SU-DHL-6 (cell line): ENCODE measurements around the gene SH3PXD2B.

Experiments used
- H2AFZ ChIP-seq: fragments of 200-600 bp; sonication (generic); 2 replicates; pipeline ENCODE4 v1.6.1; 2014; ENCODE audit warnings: low read depth, mild to moderate bottlenecking, moderate library complexity, mixed read lengths, antibody characterized with exemption, low read length; ENCODE audit not compliant: severe bottlenecking
- H3F3A ChIP-seq: fragments of 200-600 bp; shearing (Covaris generic); 2 replicates; pipeline ENCODE4 v1.6.0; 2016; ENCODE audit warnings: antibody characterized with exemption, mild to moderate bottlenecking; ENCODE audit not compliant: insufficient read depth
- H3K27ac ChIP-seq: fragments of 200-600 bp; sonication (generic); 2 replicates; pipeline ENCODE4 v1.5.1; 2016; ENCODE audit warnings: low read depth, mild to moderate bottlenecking, low read length, moderate library complexity, mixed read lengths
- H3K27me3 ChIP-seq: fragments of 200-600 bp; sonication (generic), shearing (Covaris generic); 2 replicates; pipeline ENCODE4 v1.6.0; 2014; ENCODE audit warnings: mild to moderate bottlenecking, low read length
- H3K36me3 ChIP-seq: fragments of 200-600 bp; sonication (generic); 2 replicates; pipeline ENCODE4 v1.6.1; 2014; ENCODE audit warnings: mild to moderate bottlenecking, low read length, mixed read lengths
- H3K4me2 ChIP-seq: fragments of 300-600, 200-600 bp; shearing (Covaris generic), sonication (generic); 2 replicates; pipeline ENCODE4 v1.6.0; 2014; ENCODE audit warnings: low read length, low read depth, mild to moderate bottlenecking; ENCODE audit not compliant: poor library complexity, severe bottlenecking
- H3K4me3 ChIP-seq: fragments of 200-600 bp; sonication (generic); 2 replicates; pipeline ENCODE4 v1.5.1; 2014; ENCODE audit warnings: antibody characterized with exemption, low read length, mild to moderate bottlenecking, mixed read lengths; ENCODE audit not compliant: insufficient read depth, poor library complexity, severe bottlenecking
- H3K79me2 ChIP-seq: fragments of 200-600 bp; sonication (generic); 2 replicates; pipeline ENCODE4 v1.6.1; 2014; ENCODE audit warnings: mild to moderate bottlenecking, low read length, moderate library complexity; ENCODE audit not compliant: insufficient read depth
- H3K9ac ChIP-seq: fragments of 200-600 bp; sonication (generic); 2 replicates; pipeline ENCODE4 v1.7.0; 2014; ENCODE audit warnings: mild to moderate bottlenecking, low read length
- H3K9me2 ChIP-seq: fragments of 200-600 bp; sonication (generic); replicated peaks from 2 replicates; pipeline ENCODE4 v1.6.1; 2014; ENCODE audit warnings: low read length; ENCODE audit not compliant: insufficient read depth
- H3K9me3 ChIP-seq: fragments of 200-600 bp; sonication (generic); 2 replicates; pipeline ENCODE4 v1.6.1; 2014; ENCODE audit warnings: low read length, mixed read lengths; ENCODE audit not compliant: insufficient read depth
- H4K20me1 ChIP-seq: fragments of 200-600 bp; sonication (generic); 2 replicates; pipeline ENCODE4 v1.6.1; 2014; ENCODE audit warnings: low read depth, mild to moderate bottlenecking, antibody characterized with exemption, low read length, moderate library complexity, mixed read lengths
- EZH2phosphoT487 ChIP-seq: fragments of 200-600 bp; sonication (generic), shearing (Covaris generic); conservative IDR thresholded peaks from 2 replicates; pipeline ENCODE4 v1.6.1; 2018; ENCODE audit warnings: mild to moderate bottlenecking, antibody characterized with exemption, low read length, moderate library complexity, mixed read lengths
- TF ChIP-seq, protein P1 (sequence below): fragments of 200-600 bp; sonication (generic); IDR thresholded peaks from one replicate; pipeline ENCODE4 v1.5.1; 2017; ENCODE audit warnings: antibody characterized with exemption, mild to moderate bottlenecking, low read length, moderate library complexity; ENCODE audit not compliant: insufficient read depth, poor library complexity, severe bottlenecking

SH3PXD2B gene

DNA sequence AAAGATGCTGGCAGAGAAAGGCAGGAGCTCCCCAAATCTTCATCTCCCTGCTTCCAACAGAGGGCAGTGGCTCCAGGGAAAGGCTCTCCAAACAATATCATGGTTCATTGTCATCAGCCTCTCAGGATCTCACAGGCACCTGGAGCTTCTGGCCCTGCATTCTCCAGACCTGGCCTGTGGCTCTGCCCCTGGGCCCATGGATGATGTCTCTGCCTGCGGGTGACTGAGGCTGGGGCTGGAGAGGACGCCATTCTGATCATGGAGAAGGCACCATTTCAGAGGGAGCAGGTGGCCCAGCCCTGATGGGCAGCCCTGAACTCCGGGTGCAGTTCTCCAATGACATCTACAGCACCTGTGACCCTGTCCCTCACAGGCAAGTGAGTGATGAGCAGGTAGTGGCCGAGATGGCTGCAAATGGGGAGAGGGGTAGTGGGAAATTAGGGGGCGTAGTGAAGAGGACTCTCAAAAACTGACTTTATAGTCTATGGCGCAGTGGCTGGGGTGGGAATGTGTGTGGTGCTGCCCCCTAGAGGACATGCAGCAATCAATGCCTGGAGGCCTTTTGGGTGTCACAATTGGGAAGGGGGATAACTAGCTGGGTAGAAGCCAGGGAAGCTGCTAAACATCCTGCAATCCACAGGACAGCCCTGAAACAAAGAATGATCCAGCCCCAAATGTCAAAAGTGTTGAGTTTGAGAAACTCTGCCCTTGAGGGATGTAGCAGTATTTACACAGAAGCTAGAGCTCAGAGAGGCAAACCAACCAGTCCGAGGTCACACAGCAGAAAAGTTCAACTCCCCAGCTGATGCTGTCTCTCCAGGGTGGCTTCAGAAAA lies 3.2 kb downstream of the SH3PXD2B start:
- Histone ChIP-seq H2AFZ (no peak overlapping the region), H3K4me2 (no peak overlapping the region), H3K9me3 (no peaks in the 10 kb centered on the region), H3K27me3 (no peaks in the 10 kb centered on the region), H3K9ac (no peak overlapping the region), H3K4me3 (no peak overlapping the region), H3K36me3 (no peaks in the 10 kb centered on the region), H4K20me1 (no peaks in the 10 kb centered on the region), H3K79me2 (no peaks in the 10 kb centered on the region), H3K9me2 (no peaks in the 10 kb centered on the region), H3K27ac (no peak overlapping the region), H3F3A (no peaks in the 10 kb centered on the region)
- TF ChIP-seq EZH2phosphoT487 = no peak
- TF ChIP-seq, protein P1, sequence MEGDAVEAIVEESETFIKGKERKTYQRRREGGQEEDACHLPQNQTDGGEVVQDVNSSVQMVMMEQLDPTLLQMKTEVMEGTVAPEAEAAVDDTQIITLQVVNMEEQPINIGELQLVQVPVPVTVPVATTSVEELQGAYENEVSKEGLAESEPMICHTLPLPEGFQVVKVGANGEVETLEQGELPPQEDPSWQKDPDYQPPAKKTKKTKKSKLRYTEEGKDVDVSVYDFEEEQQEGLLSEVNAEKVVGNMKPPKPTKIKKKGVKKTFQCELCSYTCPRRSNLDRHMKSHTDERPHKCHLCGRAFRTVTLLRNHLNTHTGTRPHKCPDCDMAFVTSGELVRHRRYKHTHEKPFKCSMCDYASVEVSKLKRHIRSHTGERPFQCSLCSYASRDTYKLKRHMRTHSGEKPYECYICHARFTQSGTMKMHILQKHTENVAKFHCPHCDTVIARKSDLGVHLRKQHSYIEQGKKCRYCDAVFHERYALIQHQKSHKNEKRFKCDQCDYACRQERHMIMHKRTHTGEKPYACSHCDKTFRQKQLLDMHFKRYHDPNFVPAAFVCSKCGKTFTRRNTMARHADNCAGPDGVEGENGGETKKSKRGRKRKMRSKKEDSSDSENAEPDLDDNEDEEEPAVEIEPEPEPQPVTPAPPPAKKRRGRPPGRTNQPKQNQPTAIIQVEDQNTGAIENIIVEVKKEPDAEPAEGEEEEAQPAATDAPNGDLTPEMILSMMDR = peak; percentile 84

GRCh38 chr5:172450453-172450852 lies 3.9 kb downstream of the SH3PXD2B start:
- Histone ChIP-seq H3K9ac (no peak overlapping the region), H3F3A (no peaks in the 10 kb centered on the region), H3K27ac (no peak overlapping the region), H3K9me2 (no peaks in the 10 kb centered on the region), H3K4me3 (no peak overlapping the region), H3K27me3 (no peaks in the 10 kb centered on the region), H3K36me3 (no peaks in the 10 kb centered on the region), H2AFZ (no peak overlapping the region), H4K20me1 (no peaks in the 10 kb centered on the region), H3K4me2 (no peak overlapping the region), H3K9me3 (no peaks in the 10 kb centered on the region), H3K79me2 (no peaks in the 10 kb centered on the region)
- TF ChIP-seq, protein P1 = no peak
- TF ChIP-seq EZH2phosphoT487 = no peak

- no peaks in the 10 kb centered on the region for H3K79me2 ChIP-seq
- no peak overlapping the region for H3K4me2 ChIP-seq
- H3K9me2 ChIP-seq = no peaks in the 10 kb centered on the region
- H3F3A ChIP-seq = no peaks in the 10 kb centered on the region
- no peak overlapping the region for H2AFZ ChIP-seq
- H4K20me1 ChIP-seq = no peaks in the 10 kb centered on the region
- H3K9me3 ChIP-seq = no peaks in the 10 kb centered on the region
- no peaks in the 10 kb centered on the region for H3K36me3 ChIP-seq
- H3K27ac ChIP-seq = no peak overlapping the region
- H3K27me3 ChIP-seq = no peaks in the 10 kb centered on the region
- no peak overlapping the region for H3K4me3 ChIP-seq
- TF ChIP-seq, protein P1 = no peak
- no peak for TF ChIP-seq EZH2phosphoT487
- H3K9ac ChIP-seq = no peak overlapping the region
Observed at GRCh38 chr5:172448999-172449398, 5.3 kb downstream of the SH3PXD2B start.
